Hematopoietic multipotent progenitor cell treated with erythropoietin and hydrocortisone succinate and interleukin-3 and kit ligand, for 8 days (in vitro differentiated cells): Measurements from ENCODE around the gene CXCL14.
A peak's percentile ranks its signal among the peaks of the same experiment; 100 is the strongest.

Experiments used
- DNase-seq: peaks from one replicate; pipeline ENCODE4 v3.0.0-alpha.2; 2015

CXCL14 gene, protein sequence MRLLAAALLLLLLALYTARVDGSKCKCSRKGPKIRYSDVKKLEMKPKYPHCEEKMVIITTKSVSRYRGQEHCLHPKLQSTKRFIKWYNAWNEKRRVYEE

DNA sequence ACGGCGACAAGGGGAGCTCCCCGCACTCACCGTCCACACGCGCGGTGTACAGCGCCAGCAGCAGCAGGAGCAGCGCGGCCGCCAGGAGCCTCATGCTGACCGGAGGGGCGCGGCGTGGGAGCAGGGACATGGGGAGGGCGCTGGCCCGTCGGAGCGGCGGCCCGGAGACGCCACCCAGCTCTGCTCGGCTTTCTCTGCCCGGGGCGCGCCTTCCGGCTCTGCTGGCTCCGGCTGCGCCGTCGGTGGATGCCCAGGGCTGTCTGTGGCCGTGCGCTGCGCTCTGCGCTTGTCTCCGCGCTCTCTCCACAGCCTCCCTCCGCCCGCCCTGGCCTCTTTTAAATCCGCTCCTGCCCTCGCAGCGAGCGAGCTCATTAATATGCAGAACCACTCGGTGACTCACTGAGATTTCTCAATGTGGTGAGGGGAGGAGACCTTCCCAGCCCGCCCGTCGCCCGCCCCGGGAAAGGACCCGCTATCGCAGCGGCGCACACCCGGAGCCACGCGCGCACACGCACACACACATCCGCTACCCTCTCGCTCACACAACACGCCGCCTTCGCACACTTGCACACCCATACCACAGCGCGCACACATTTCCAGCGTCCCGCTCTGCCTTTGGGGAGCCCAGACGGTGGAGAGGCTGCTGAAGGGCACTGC, at the start of gene CXCL14:
Gene CXCL14 (minus strand): TSS at position 307 of the 657 bp plus-strand sequence. CDS start 213 bp downstream, at position 94.
- DNase-seq: peak; percentile 22

DNA sequence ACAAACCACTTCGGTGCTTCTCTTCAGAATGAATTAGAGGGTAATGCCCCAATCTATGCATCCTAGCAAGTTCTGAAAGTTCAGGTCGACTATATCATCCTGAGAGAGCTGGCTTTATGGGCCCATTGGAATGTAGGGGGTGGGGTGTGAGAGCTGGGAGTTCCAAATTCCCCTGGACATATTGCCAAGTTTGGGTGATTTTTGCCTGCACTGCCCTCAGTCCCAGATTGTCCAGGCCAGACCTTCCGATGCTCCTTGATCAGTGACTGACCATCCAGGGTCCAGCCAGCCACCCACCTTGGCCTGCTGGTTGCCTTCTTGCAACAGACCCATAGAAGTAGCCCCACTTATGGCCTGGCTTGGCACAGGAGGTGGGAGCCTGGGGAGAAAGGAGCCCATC, 47.8 kb upstream of the CXCL14 start:
- no peak for DNase-seq

DNA sequence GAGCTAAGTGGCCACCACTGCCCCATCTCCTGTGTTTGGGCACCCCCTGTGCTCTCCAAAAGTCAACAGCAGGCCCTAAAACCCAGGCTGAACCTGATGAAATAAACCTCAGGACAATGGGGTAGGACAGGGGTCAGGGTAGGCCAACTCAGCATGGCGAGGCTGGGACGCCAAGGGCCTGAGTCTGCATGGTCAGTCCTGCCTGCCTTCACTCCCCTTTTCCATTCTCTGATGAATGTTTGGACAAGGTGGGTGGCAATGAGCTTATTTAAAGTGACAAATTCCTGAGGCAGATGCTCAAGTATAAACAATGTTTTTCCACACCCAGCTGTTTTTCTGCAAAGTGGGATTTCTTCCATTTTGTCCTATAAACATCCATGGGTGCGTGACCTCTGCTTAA, 47.2 kb upstream of the CXCL14 start:
- DNase-seq: no peak

DNA sequence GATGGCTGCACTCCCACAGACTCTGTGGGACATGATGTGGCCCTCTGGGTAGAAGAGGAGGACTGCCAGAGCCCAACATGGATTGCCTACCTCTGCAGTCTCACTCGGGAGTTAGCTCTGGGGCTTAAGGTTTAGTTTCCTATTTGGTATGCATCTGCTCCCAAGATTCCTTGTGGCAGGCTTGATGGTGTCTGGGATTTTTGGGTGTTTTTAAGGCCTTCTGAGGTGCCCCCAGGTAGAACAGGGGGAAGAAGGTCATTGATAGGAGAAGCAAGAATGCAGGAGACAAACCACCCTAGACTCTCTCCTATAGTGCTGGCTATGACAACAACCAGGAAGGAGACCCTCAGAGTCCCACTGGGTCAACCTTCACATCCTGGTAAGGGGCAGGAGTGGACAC, 46.7 kb upstream of the CXCL14 start:
- no peak for DNase-seq

DNA sequence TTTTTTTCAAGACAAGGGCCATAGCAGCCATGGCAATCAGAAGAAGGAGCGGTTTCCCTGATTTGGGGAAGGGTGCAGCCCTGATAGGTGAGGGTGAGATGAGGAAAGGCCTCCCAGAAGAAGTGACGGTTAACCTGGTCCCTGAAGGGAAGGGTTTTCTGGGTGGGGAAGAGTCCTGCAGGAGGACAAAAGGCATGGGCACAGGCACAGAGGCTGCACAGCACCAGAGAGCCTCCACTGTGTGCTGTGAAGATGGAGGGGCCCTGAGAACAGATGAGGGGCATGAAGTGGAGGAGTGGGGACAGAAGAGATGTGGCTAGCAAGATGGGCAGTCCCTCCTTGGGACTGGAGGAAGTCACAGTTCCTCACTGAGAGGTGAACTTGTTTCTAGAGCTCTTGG, 46.3 kb upstream of the CXCL14 start:
- DNase-seq: no peak

DNA sequence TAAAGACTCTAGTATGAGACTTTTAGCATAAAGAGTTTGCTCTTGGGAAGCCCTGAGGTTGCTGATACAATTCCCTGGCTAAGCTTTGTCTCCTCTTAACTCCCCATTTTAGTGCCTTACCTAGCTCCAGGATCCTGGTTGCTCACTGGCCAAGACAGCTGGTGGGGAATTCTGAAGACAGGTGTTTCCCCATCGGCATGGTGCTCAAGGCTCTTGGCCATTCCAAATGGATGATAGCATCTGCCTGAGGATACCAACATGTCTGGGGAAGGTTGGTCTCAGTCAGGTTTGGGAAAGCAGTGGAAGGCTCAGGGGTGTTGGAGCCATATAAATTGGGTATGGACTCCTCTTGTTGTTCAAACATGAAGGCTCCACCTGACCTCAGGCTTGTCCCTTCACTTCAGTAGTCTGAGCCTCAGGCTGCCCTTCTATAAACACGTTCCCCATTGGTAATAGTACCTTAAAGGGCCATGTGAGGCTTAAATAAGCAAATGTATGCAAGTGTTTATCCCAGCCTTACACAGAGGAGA, 44.5 kb upstream of the CXCL14 start:
- no peak for DNase-seq

DNA sequence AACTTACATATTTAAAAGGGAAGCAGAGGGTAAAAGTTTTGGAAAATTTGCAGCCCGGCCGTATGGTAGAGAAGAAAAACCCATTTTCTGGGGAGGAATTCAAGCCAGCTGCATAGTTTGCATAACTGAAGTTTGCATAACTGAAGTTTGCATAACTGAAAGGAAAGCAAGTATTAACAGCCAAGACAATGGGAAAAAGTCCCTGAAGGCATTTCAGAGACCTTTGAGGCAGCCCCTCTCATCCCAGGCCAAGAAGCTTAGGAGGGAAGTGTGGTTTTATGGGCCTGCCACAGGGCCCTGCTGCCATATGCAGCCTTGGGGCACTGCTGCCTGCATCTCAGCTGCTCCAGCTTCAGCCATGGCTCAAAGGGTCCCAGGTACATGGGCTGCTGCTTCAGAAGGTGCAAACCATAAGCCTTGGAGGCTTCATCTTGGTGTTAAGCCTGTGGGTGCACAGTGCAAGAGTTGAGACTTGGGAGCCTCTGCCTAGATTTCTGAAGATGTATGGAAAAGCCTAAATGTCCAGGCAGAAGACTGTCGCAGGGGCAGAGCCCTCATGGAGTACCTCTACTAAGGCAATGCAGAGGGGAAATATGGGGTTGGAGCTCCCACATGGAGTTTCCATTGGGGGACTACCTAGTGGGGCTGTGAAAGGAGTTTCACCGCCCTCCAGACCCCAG, 36.9 kb upstream of the CXCL14 start:
- no peak for DNase-seq

DNA sequence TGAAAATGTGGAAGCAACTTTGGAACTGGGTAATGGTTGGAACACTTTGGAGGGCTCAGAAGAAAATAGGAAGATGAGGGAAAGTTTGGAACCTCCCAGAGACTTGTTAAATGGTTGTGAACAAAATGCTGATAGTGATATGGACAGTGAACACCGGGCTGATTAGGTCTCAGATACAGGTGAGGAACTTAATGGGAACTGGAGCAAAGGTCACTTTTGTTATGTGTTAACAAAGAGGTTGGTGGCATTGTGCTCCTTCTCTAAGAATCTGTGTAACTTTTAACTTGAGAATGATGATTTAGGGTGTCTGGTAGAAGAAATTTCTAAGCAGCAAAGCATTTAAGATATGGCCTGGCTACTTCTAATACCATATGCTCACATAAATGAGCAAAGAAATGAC, 36.4 kb upstream of the CXCL14 start:
- no peak for DNase-seq

DNA sequence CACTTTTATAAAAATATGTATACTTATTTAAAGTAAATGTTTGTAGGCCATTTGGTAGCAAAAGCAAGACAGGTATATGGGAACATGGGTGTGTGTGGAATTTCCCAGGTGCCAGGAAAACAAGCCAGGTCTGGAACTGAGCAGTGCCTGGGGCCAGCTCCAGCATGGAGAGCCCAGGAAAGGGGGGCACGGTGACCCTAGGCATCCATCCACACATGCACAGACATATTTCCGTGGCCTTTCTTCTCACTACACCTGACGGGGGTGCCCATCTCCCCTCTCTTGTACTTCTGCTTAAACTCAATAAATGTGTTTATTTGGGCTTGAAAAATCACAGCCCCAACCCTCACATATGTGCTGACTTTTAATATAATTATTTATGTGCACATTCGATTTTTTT, 31.2 kb upstream of the CXCL14 start:
- DNase-seq: no peak

DNA sequence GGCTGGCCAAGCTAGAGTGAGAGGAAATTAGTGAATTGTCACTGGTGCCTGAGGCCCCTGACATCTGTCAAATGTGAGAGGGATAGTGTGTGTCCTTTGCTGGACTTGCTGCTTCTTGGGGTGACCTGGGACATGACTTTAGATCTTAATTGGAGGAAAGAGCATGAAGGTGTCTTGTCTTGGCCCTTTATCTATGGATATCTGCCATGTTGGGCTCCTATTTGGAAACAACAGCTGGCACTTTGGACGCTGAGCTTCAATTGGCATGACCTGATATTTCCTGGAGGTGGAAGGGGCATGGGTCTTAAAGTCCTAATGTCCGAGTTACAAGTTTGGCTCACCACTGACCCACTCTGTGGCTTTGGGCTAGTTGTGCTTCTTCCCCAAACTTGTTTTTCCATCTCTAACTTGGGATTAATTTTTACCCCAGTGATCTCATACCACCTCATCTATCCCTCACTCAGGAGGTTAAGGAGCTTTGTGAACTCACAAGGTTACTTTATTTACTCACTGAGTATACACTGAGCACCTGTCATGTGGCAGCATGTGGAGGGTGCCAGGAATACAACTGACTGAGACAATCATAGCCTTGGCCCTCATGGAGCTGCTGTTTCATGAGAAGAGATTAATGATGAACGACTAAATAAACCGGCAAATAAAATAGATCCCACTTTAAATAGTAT, 30.1 kb upstream of the CXCL14 start:
- DNase-seq: no peak

DNA sequence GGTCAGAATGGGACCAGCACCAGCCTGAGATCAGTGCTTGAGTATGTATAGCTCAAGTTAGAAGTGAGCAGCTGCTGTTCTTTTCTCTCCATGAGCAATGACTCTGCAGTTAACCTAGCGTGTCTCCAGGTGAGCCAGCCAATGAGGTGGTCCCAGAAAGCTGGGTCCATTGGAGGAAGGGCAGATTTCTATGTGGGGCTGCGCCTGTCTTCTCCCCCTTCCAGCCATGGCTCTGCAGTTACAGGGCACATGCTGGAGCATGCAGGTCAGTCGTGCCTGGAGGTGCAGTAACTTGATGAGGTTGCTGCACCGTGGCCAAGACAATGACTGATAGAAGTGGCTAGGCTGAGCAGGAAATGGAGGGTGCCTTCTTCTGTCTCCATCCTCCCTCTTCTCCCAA, 29.6 kb upstream of the CXCL14 start:
- DNase-seq: no peak

DNA sequence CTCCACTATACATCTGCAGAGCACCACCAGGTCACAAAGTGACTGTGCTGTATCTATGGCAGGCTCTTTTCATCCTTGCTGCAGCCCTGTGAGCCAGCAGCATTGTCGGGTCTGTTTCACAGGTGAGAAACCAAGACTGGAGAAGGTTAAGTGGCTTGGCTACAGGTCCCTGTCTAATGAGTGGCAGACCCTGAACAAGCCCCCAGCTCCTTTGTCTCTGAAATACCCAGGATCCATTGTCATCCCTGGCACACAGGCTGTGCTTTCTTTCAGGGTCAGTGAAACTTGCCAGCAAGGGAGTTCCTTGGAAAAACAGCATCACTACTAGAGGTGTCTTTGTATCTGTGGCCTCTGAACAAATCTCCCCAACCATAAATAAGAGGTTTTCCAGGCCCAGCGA, 27.6 kb upstream of the CXCL14 start:
- DNase-seq: no peak

DNA sequence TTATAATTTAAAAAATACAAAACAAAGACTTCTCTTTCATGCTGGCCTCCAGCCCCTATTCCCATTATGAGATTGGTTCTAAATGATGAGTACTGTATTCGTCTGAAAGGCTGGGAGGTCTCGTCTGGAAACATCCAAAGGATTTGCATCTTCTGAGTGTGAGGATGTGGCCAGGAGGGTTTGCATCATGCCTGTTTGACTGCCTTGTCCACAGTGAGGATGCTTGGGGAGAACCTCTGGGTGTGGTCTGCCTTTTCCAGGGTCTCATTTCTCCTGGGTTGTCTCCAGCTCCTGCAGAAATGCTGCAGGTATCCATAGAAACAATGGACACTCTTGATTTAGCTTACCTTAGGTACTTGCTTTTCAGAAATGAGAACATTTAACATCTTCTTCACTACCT, 26.4 kb upstream of the CXCL14 start:
- DNase-seq: no peak

DNA sequence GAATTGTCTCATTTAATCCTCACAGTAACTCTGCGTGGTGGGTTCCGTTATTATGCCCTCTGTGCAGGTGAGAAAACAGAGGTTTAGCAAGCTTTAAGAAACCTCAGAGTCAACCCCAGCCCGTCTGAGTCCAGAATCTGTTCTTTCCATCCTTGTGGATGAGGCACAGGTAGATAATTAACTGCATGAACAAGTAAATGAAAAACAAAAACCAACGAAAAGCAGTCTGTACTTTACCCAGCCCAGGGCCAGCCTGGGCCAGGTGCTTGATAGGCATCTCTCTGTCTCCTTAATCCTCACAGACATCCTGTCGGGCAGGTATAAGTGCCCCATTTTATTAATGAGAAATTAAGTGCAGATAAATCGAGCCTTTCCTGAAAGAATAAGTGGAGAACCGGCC, 25.3 kb upstream of the CXCL14 start:
- no peak for DNase-seq

DNA sequence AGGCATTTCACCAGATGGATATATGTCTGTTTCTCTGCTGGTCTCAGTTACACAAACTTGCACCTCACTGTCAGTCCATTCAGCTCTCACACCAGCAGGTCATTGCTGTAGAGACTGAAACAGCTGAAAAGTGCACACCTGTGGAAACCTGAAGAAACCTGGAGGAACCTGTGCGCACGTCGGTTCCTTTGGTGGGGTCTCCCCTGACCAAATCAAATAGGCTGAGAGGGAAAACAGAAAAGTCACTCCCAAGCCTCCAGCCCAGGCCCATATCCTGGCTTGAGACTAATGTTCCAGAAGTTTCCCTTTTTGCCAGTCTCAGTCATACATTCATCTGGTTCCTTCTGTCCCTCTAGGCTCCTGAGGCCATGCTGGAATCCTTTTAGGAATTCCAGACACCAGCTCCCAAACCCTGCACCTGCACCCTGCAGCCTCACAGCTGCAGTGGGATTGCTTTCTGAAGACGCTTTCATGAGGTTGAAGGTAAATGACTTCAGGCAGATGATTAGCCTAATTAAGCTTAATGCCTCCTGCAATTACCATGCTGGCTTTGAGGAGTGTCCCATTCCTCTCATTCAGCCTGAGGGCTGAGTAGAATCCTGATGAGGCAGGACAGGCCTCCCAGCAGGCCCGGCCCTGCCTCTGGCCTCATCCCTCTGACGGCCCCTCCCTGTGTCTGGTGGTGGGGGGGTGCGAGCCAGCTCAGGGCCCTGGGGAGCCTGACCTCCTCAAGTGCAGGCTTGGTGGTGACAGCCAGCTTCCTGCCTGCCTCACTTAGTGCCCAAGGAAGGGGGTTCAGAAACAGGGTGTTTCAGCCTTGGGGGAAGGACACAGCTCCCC, 24.3 kb upstream of the CXCL14 start:
- DNase-seq: no peak

DNA sequence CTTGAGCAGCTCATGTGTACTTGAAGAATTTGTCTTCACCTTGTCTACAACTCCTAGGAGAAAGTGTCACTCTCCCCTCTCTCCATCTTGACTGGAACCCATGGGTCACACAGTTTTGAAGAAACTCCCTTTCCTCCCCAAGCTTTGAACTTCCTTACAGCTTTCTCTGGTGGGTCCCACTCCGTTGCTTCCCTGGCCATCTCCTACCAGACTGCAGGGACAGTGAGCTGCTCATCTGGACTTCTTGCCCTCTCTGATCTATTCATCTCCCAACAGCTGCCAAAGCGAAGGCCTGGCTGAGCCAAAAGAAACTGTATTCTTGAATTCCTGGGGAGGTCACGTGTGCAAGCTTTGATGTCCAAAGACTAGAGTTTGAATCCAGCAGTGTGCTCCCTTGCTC, 22.7 kb upstream of the CXCL14 start:
- no peak for DNase-seq

DNA sequence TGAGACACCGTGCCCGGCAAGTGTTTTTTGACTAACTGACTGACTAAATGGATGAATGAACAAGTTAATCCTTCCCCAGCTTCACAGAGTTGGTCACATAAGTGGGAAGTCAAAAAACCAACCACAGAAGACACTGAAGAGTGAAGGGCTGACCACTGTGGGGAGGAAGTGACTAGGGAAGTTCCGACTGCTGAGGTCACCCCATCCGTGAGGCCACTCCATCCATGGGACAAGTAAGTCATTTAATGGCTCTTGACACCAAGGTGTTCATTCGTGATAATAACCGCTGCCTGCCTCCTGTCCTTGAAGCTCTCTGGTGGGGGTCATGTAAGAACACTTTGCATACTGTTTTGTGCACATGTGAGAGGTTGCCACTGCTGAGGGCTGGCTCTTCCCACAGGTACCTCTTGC, 22.2 kb upstream of the CXCL14 start:
- peak; percentile 4 for DNase-seq

DNA sequence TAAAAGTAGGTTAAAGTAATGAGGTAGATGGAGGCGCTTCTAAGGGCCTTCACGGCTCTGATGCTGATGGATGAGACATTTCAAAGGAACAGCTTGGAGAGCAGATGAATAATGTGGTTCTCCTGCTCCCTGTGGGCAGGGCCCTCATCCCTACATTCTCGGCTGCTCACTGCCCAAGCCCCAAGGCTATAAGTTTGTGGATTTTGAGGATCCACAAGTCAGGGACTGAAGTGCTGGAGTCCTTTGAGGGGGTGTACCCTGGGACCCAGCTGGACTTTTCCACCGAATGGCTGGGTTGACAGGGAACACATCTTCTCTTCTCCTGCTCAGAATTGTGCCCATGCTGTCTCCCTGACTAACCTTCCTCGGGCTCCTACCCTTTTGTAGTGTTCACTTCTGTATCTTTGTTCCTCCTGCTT, 21.4 kb upstream of the CXCL14 start:
- no peak for DNase-seq

DNA sequence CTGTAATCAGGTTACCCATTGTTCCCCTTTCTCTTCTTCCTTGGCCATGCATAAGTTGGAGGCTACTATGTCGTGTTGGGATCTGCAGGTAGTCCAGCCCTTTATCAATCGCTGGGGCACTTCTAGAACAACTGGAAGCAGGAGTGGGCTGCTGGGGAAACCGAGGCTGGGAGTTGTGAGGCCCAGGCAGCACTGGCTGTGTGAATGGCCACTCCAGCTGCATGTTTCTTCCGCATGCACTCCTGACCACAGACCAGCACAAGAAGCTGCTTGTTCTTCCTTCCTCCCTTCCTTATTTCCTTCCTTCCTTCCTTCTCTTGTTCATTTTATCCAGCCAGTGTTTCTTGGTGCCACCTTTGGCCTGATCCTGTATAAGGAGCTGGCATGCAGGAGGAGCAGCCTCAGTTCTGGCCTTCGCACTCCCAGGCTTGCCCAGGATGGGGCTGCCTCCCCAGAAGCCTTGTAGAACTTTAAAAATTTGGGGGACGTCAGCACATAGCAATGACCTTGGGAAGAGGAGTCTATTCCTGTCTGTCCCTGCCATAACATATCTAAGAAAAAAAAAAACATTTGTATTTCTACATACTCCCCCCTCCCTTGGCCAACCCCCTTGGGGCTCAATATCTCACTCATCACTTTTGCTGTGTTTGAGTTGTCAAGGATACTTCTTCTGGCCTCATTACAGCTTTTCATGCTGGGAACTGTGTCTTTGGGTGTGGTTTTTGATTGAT, 20.8 kb upstream of the CXCL14 start:
- no peak for DNase-seq

DNA sequence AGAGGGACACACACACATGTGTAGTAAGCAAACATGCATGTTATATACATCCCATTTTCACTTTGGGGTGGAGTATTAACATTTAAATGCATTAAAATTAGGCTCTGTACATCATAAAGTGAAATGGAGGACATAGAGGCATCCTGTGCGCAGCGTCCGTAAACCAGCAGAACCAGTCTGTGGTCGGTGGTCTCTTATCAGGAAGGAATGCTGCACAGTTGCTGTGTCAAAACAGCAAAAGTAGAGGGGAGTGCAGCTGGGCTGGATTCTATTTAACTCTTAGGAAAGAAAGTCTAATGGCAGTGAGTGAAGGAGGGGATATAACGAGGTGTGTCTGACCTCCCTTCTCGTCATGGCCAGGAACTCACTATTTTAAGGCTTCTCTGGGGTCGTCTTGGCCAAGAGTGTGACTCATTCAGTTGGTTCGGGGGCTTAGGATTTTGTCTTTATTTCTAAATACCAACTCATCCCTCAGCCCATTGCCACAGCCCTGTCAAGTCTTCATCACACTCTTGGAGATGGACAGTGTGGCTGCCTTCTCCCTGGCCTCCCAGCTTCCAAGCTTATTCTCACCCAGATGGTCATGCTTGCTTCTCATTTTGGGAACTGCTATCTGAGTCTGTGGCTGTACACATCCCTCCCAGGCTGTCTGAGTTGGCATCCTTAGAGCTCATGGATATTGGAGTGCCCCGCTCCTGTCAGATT, 20.1 kb upstream of the CXCL14 start:
- no peak for DNase-seq

DNA sequence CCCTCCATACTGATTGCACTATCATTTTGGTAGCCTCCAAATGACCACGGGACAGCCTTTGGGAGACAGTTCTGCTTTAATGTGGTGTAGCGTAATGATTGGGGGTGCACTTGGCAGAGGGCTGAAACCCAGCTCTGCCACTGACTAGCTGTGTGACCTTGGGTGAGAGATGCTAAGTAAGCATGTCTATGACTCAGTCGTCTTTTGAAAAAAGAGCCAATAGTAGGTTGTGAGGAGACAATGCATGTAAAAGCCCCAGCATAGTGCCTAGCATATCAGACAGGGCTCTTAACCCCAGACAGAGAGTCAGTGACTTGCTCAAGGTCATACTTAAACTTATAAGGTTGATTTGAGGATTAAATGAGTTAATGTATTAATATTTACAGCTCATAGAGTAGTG, 18.0 kb upstream of the CXCL14 start:
- no peak for DNase-seq
